Measurements from ENCODE around the gene LRP1. TPM values are rescaled to one million over a fixed set of nuclear protein-coding genes. Genes with fewer than 3 reads are reported as not detected.

LRP1 gene
- total and polyA plus RNA-seq, 2 of the 13 experiments (the other 11 are each of a cell fraction or from before 2014, with no cell fraction given), result 14.7 to 30.8 TPM

DNA sequence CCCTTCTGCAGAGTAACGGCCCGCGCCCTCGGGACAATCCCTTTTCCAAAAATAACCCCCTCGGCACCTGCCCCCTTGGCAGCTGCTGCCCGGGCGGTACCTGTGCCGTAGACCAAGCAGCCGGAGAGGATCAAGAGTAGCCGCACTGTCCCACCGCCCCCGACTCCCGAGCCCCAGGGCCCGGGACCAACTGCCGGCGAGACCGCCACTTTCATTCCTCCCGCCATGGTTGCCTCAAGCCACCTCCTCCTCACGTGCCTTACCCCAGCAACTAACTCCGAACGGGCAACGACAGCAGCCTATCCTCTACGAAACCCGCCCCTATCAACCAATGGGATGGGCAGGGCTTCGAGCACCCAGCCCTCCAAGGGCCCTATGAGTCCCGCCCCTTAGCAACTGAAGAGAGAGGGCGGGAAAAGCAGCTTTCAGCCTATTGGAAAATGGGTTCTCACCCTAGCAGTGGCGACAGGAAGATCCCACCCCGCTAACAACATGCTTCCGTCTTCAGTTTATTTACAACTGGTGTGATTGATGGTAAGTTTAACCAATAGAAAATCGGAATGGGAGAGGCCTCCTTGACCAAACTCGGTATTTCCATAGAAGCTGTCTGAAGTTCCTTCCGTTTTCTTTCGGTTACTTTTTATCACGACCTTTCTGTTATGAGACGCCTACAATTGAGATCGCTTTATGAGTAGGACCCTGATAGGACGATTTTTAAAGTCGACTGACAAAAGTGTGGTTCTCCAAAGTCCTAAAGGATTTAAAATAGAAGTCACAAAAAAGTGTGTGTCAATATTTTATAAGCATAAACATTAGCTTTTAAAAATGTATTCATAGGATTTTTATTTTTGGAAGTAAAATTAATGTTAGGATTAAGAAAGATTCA lies 49.5 kb upstream of the LRP1 start, which contains the start of gene NEMP1 (continued):
- TF ChIP-seq, protein P1, sequence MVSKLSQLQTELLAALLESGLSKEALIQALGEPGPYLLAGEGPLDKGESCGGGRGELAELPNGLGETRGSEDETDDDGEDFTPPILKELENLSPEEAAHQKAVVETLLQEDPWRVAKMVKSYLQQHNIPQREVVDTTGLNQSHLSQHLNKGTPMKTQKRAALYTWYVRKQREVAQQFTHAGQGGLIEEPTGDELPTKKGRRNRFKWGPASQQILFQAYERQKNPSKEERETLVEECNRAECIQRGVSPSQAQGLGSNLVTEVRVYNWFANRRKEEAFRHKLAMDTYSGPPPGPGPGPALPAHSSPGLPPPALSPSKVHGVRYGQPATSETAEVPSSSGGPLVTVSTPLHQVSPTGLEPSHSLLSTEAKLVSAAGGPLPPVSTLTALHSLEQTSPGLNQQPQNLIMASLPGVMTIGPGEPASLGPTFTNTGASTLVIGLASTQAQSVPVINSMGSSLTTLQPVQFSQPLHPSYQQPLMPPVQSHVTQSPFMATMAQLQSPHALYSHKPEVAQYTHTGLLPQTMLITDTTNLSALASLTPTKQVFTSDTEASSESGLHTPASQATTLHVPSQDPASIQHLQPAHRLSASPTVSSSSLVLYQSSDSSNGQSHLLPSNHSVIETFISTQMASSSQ (IDR thresholded peaks at IDR 0.05; ENCODE audit: low read depth), result no peak
- TF ChIP-seq, protein P1 (CRISPR knock-in tag; IDR thresholded peaks at IDR 0.05; ENCODE audit: borderline replicate concordance), result no peak
- TF ChIP-seq, protein P2, sequence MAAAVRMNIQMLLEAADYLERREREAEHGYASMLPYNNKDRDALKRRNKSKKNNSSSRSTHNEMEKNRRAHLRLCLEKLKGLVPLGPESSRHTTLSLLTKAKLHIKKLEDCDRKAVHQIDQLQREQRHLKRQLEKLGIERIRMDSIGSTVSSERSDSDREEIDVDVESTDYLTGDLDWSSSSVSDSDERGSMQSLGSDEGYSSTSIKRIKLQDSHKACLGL (CRISPR knock-in tag; IDR thresholded peaks at IDR 0.05), result peak; percentile 59; the same call in 1 of the 2 replicates
- TF ChIP-seq NBN (conservative IDR thresholded peaks at IDR 0.05) (no peak), ZSCAN21 (CRISPR knock-in tag; IDR thresholded peaks at IDR 0.05; ENCODE audit: borderline replicate concordance) (no peak; the same call in 1 of the 2 replicates), ZNF816 (CRISPR knock-in tag; IDR thresholded peaks at IDR 0.05; ENCODE audit: borderline replicate concordance) (no peak), GTF3A (CRISPR knock-in tag; conservative IDR thresholded peaks at IDR 0.05) (no peak), TMF1 (CRISPR knock-in tag; IDR thresholded peaks at IDR 0.05; ENCODE audit: low read depth) (0 out of 2 replicates have a peak, but pooled peaks have one; percentile 70), CAMTA2 (CRISPR knock-in tag; IDR thresholded peaks at IDR 0.05; ENCODE audit: borderline replicate concordance) (no peak), FOXO1 (CRISPR knock-in tag; IDR thresholded peaks at IDR 0.05) (no peak), TEAD2 (CRISPR knock-in tag; IDR thresholded peaks at IDR 0.05) (no peak), AGO1 (IDR thresholded peaks at IDR 0.05; ENCODE audit: low read depth, low read length, poor library complexity, severe bottlenecking) (no peak), GFI1 (CRISPR knock-in tag; IDR thresholded peaks at IDR 0.05; ENCODE audit: borderline replicate concordance) (peak; percentile 60; the same call in 1 of the 2 replicates), CCAR2 (optimal IDR thresholded peaks at IDR 0.05; ENCODE audit: low read depth, low read length) (no peak), AFF4 (CRISPR knock-in tag; IDR thresholded peaks at IDR 0.05) (no peak), ZNF557 (CRISPR knock-in tag; IDR thresholded peaks at IDR 0.05) (no peak), SALL1 (CRISPR knock-in tag; IDR thresholded peaks at IDR 0.05) (peak; percentile 72; the same call in 1 of the 2 replicates), ZNF207 (IDR thresholded peaks at IDR 0.05; ENCODE audit: borderline replicate concordance) (no peak), ZNF510 (CRISPR knock-in tag; IDR thresholded peaks at IDR 0.05; ENCODE audit: low read depth) (no peak)
- TF ChIP-seq, protein P3, sequence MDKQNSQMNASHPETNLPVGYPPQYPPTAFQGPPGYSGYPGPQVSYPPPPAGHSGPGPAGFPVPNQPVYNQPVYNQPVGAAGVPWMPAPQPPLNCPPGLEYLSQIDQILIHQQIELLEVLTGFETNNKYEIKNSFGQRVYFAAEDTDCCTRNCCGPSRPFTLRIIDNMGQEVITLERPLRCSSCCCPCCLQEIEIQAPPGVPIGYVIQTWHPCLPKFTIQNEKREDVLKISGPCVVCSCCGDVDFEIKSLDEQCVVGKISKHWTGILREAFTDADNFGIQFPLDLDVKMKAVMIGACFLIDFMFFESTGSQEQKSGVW (CRISPR knock-in tag; IDR thresholded peaks at IDR 0.05; ENCODE audit: borderline replicate concordance), result no peak

Data from HepG2 (cell line).